ENCODE measurements around the gene LRRC4C. TPM values are rescaled to one million over a fixed set of nuclear protein-coding genes. Genes with fewer than 3 reads are reported as not detected.

LRRC4C gene
- total and polyA plus RNA-seq, 2 donors (not counting 3 experiments of a cell fraction or from before 2014, with no cell fraction given) = not detected

DNA sequence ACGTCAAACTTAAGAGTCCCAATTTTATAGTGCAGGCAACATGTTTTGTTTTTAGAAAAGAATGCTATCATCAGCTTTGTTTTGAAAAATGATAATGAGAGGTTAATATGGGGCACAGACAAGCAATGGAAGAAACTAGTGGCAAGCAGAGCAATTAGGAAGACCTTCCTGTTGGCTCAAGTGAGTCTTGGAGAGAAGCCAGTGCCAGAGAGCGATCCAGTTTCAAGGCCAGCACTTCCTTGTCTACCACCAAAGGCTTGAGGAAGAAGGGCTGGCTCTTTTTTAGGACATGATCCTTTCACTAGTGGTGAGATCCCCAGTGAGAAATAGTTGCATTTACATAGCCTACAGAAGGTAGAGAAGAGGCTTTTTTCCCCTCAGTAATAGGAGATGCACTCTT, 1340.7 kb downstream of the LRRC4C start:
- H3K36me3 ChIP-seq (ENCODE audit: control insufficient read depth in 2 of 2, extremely low read depth in 1 of 2, insufficient read depth in 2 of 2, low read length in 2 of 2) = no peaks in the 10 kb centered on the region
- no peak overlapping the region for H2AFZ ChIP-seq (ENCODE audit: low read depth, low read length)
- DNase-seq (ENCODE audit: low read depth, low spot score) (no peak), FAIRE-seq (no peak)
- no TSS peak for BruUV-seq (replicated peaks)
- no peak overlapping the region for H3K9ac ChIP-seq (replicated peaks; ENCODE audit: extremely low read depth, insufficient read depth, low read length)
- H3K9me3 ChIP-seq (replicated peaks; ENCODE audit: control insufficient read depth, insufficient read depth, low read length) = peaks cover 2% of the 10 kb centered on the region
- H3K79me2 ChIP-seq (ENCODE audit: control insufficient read depth, insufficient read depth, low read length) = no peaks in the 10 kb centered on the region
- no peak for TF ChIP-seq JUN (IDR thresholded peaks at IDR 0.05; ENCODE audit: borderline replicate concordance, insufficient read depth, insufficient read length, low read depth)
- TF ChIP-seq POLR2AphosphoS5 (IDR thresholded peaks at IDR 0.05; ENCODE audit: insufficient read depth, low read depth, low read length) = no peak
- no peak for TF ChIP-seq FOS (IDR thresholded peaks at IDR 0.05; ENCODE audit: borderline replicate concordance, insufficient read depth, low read length)
- TF ChIP-seq GATA2 (IDR thresholded peaks at IDR 0.05; ENCODE audit: insufficient read depth, insufficient read length, low read depth, low read length) = no peak
- no peak for TF ChIP-seq POLR2A (IDR thresholded peaks at IDR 0.05; ENCODE audit: low read depth, low read length)
- TF ChIP-seq EZH2 (IDR thresholded peaks at IDR 0.05; ENCODE audit: borderline replicate concordance, low read depth, low read length, severe bottlenecking) = no peak
- no peak for TF ChIP-seq MYC (IDR thresholded peaks at IDR 0.05; ENCODE audit: low read depth, low read length)
- no peak for TF ChIP-seq MAX (IDR thresholded peaks at IDR 0.05; ENCODE audit: insufficient read depth, insufficient read length)
- TF ChIP-seq CTCF (IDR thresholded peaks at IDR 0.05; ENCODE audit: extremely low read depth in 1 of 2, insufficient read depth in 1 of 2, low read depth in 1 of 2, low read length in 2 of 2) = no peak
- H3K4me2 ChIP-seq (ENCODE audit: insufficient read depth, low read length) = no peak overlapping the region
- dilution Hi-C loops (cut with MboI; ENCODE audit: extremely low pct_ligation_motif_present, low sequenced_read_pairs) = no loop called here
- H3K4me3 ChIP-seq (replicated peaks in 1 of 3; ENCODE audit: insufficient read depth in 1 of 3, low read depth in 1 of 3, low read length in 3 of 3) = no peak overlapping the region
- CTCF ChIA-PET = no interaction called here
- intact Hi-C loops (cut with micrococcal nuclease) = no loop called here
- no peaks in the 10 kb centered on the region for H3K4me1 ChIP-seq (ENCODE audit: control insufficient read depth, extremely low read depth, insufficient read depth, low read length)
- H4K20me1 ChIP-seq (replicated peaks; ENCODE audit: control insufficient read depth, extremely low read depth, insufficient read depth, low read length) = no peaks in the 10 kb centered on the region
- no peak overlapping the region for H3K27ac ChIP-seq (ENCODE audit: insufficient read depth, low read depth, low read length)
- POLR2A ChIA-PET = no interaction called here
- H3K27me3 ChIP-seq (ENCODE audit: control insufficient read depth in 2 of 2, insufficient read depth in 2 of 2, low read length in 2 of 2) = no peaks in the 10 kb centered on the region
- H3K9me1 ChIP-seq (replicated peaks; ENCODE audit: control insufficient read depth, extremely low read depth, insufficient read depth, low read length) = no peaks in the 10 kb centered on the region

Measured in endothelial cell of umbilical vein (primary cell).